NCI-H82 (cell line): Measurements from ENCODE around the gene IL12B.
"Not testable (repeated sequence)": the region's sequence is repeated elsewhere in the genome, so short reads cannot be mapped to it uniquely, and the experiment has no call there.

Source experiments
- DNase-seq: peaks from one replicate; lab custom pipeline; 2025; lab: John Stamatoyannopoulos, UW

Gene IL12B

GRCh38 chr5:159294921-159295320 is 35.4 kb downstream of the IL12B start:
- no peak for DNase-seq

- no peak for DNase-seq
Observed at GRCh38 chr5:159290741-159291140, 39.5 kb downstream of the IL12B start.

GRCh38 chr5:159286420-159287035 is 43.8 kb downstream of the IL12B start:
- DNase-seq, result peak; percentile 74

- DNase-seq, result no peak
Observed at GRCh38 chr5:159274676-159275075, 55.6 kb downstream of the IL12B start.

GRCh38 chr5:159273923-159274322 is 56.4 kb downstream of the IL12B start:
- no peak for DNase-seq

GRCh38 chr5:159269723-159270122 is 60.6 kb downstream of the IL12B start:
- no peak for DNase-seq

- not testable (repeated sequence) for DNase-seq
Observed at GRCh38 chr5:159266764-159267163, 63.5 kb downstream of the IL12B start.
